CD4-positive, alpha-beta T cell treated with Interferon alpha-2 for 1 hour (primary cell): ENCODE data around the gene YEATS2.
"Not testable (repeated sequence)": the region's sequence is repeated elsewhere in the genome, so short reads cannot be mapped to it uniquely, and the experiment has no call there.

Source experiments
- DNase-seq, 2 donors: peaks; one replicate each; pipeline ENCODE4 v3.0.0-alpha.2; 2020 to 2022

The YEATS2 gene

DNA sequence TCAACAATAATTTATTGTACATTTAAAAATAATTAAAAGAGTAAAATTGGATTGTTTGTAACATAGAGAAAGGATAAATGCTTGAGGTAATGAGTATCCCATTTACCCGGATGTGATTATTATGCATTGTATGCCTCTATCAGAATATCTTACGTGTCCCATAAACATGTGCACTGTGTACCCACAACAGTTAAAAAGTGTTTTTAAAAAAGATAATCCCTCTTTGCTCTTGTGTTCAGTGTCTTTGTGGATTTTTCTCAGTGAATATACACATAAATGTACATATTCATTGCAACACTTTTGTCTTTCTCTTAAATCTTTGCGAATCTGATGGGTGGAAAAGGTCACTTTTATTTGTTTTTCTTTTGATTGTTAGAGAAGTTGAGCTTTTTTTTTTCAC lies 20.4 kb downstream of the YEATS2 start:
- DNase-seq: no peak

DNA sequence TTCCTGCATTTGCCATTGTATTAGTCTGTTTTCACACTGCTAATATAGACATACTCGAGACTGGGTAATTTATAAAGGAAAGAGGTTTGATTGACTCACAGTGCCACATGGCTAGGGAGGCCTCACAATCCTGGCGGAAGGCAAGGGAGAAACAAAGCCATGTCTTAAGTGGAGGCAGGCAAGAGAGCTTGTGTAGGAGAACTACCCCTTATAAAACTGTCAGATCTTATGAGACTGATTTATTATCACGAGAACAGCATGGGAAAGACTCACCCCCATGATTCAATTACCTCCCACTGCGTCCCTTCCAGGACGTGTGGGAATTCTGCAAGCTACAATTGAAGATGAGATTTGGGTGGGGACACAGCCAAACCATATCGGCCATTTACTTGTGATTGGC lies 27.8 kb downstream of the YEATS2 start:
- DNase-seq: no peak

DNA sequence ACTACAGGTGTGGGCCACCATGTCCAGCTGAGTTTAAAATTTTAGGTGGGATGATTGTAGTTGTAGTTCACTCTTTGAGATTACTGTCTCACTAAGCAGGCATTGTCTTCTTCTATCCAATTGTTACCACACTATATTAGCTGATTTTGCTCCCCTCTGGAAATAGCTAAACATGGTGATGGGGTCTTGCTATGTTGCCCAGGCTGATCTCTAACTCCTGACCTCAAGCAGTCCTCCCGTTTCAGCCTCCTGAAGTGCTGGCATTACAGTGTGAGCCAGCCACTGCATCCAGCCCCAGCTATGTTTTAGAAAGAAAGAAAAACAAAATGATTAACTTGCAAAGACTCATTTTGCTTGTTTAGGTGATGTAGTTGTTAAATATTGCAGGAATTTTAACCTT lies 30.6 kb downstream of the YEATS2 start:
- DNase-seq: no peak

DNA sequence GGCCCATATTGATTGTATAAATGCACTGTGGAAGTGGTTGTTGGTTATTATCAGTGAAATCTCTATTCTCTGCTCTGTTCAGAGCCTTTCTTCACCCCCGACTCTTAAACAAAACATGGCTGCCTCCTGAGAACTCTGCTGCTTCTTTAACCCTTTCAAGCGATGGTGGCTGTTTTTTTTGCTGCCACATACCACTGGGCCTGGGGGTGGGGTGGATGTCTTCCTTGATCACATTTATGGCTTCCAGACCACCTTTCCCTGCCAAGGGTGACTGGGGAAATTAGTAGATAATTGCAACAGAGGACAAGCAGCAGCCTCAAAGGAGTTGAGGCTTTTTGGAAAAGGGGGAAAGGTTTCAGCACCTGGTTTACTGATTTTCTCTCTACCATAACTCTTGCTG lies 32.8 kb downstream of the YEATS2 start:
- no peak for DNase-seq

DNA sequence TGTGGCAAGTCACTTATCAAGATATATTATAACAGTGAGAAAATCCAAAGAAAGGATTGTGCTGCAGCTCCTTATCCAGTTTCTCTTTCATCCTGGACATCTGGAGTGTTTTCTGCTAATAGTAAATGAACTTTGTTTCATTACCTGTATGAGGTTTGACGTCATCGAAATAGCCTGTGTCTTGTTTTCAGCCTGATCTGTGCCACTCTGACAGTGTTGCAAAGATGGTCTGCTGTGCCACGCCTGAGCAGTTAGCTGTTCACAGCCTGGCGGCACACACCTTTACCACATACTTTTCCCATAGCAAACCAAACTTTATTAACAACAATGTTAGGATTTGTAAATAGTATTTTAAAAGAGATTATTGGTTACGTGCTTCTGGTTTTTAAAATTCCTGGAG lies 34.0 kb downstream of the YEATS2 start:
- DNase-seq: no peak

DNA sequence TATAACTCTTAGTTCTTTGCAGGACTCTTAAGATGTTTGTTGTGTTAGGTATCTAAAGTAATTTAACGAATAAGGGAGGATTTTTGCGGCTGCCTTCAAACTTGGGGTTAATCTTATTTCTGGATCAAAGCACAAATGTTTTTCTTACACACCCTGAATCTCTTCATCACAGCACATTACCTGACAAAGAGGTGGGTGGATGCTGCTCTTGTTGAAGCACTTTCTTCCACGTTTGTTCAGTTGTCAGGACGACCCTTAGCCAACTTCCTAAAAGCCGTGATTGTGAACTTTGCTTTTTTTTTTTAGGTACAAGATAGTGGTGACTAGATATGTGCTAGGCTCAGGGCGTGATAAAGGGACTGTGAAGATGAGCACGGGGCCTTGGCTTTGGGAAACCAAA lies 36.0 kb downstream of the YEATS2 start:
- no peak for DNase-seq

DNA sequence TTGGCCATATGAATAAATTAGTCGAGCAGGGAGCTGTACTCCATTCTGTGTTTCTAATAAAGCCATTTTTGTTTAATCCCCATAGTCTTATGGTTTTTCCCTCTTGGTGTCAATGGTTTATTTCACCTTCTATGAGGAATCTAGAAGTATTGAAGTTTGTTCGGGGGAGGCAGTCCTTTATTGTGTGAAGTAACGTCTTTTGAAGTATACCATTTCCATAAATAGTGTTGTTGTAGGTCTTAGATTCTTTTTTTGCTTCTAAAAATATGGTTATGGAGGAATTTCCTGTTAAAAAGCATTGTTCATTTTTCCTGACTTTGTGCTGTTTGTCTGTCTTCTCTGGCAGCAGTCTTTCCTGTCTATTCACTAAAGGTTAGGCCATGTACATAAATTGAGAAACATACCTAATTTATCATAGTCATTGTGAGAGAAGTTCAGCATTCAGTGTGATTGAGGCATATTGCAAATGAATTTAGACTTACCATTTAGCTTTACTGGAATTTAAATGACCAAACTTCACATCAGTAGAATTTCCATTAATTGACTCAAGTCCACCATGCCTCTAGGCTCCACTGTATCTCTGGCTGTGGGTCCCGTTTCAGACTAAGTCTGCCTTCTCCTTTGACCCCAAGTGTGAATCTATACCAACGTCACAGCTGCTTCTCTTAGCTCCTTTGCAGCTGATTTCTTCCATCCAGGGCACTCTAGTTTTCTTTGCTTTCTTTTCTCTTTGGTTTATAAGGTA lies 37.3 kb downstream of the YEATS2 start:
- DNase-seq: no peak

DNA sequence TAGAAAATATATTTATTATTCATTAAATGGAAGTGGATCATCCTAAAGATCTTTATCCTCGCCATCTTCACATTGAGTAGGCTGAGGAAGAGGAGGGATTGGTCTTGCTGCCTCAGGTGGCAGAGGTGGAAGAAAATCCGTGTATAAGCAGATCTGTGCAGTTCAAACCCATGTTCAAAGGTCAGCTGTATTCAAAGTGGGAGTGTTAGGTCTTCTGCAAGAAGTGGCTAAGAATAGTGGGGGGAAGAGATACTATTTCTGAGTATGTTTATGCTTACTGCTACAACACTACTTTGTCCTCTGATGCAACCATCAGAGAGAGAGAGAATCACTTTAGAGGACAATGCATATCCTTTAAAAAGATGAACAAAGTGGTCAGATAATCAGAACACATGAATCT lies 39.5 kb downstream of the YEATS2 start:
- DNase-seq: no peak

DNA sequence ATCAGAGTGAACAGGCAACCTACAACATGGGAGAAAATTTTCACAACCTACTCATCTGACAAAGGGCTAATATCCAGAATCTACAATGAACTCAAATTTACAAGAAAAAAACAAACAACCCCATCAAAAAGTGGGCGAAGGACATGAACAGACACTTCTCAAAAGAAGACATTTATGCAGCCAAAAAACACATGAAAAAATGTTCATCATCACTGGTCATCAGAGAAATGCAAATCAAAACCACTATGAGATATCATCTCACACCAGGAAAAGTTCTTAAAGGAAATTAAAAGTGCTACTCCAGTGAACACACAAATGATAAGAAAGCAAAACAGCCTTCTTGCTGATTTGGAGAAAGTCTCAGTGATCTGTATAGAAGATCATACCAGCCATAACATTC lies 42.6 kb downstream of the YEATS2 start:
- not testable (repeated sequence) for DNase-seq

DNA sequence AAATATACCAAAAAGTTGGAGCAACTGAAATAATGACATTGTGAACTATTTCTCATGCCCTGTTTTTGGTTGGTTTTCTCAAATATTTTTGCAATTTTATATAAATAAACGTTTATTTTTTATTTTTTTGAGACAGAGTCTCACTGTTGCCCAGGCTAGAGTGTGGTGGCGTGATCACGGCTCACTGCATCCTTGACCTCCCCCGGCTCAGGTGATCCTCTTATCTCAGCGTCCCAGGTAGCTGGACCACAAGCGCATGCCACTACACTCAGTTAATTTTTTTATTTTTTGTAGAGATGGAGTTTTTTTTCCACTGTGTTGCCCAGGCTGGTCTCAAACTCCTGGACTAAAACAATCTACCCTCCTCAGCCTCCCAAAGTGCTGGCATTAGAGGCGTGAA lies 45.6 kb downstream of the YEATS2 start:
- no peak for DNase-seq

DNA sequence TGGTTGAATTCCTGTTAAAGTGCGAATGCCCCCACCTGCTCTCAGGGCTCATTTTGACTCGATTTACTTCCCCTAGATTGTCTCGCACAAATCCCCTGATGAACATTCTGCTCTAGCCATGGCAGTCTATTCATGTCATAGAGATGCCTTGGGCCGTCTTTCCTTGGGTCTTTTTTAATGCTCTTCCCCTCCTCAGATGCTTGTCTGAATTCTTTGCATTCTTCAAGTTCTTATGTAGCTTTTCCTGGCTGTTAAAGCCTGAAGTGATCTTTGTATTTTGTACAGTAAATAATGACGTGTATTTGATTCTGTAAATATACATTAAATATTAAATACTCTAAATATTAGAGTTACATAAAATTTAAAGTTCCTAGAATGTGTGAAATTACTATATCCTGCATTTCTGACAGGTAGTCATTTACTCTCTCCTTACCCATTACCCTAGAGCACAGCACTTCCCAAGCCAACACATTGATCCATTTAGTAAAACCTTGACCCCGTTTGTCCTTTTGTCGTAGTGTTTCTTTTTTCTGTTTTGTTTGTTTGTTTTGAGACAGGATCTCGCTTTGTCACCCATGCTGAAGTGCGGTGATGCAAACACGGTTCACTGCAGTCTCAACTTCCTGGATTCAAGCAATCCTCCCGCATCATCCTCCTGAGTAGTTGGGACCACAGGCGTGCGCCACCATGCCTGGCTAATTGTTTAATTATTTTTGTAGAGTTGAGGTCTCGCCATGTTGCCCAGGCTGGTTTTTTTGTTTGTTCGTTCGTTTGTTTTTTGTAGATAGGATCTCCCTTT lies 47.9 kb downstream of the YEATS2 start:
- DNase-seq: no peak

DNA sequence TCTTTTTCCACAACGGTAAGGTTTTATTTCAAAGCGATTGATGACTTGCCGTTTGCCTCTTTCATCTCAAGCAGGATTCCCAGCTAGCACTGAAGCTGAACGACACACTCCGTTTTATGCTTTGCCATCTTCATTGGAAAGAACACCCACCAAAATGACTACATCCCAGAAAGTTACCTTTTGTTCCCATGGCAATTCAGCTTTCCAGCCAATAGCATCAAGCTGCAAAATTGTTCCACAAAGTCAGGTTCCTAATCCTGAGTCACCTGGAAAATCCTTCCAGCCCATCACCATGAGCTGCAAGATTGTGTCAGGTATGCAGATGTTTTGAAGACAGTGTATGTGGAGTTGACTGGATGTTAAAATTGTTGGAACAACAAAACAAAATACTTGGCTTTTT lies 56.5 kb downstream of the YEATS2 start:
- no peak for DNase-seq

DNA sequence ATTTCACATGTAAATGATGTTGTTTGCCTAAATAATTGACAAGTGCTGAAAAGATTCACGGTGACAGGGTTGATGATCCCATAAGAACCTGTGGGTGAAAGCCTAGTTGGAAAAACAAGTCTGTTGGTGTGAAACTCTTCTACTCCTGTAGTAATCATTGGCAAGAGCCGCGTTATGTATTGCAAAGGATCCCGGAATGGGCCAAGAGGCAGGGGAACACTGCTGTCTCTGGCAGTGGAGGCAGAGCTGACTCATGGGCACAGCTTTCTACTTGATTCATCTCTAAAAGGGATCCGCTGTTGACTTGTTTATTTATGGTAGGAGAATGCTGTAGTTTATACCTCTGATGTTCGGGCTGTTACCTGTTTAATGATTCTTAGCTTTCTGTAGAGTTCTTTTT lies 64.7 kb downstream of the YEATS2 start:
- no peak for DNase-seq

DNA sequence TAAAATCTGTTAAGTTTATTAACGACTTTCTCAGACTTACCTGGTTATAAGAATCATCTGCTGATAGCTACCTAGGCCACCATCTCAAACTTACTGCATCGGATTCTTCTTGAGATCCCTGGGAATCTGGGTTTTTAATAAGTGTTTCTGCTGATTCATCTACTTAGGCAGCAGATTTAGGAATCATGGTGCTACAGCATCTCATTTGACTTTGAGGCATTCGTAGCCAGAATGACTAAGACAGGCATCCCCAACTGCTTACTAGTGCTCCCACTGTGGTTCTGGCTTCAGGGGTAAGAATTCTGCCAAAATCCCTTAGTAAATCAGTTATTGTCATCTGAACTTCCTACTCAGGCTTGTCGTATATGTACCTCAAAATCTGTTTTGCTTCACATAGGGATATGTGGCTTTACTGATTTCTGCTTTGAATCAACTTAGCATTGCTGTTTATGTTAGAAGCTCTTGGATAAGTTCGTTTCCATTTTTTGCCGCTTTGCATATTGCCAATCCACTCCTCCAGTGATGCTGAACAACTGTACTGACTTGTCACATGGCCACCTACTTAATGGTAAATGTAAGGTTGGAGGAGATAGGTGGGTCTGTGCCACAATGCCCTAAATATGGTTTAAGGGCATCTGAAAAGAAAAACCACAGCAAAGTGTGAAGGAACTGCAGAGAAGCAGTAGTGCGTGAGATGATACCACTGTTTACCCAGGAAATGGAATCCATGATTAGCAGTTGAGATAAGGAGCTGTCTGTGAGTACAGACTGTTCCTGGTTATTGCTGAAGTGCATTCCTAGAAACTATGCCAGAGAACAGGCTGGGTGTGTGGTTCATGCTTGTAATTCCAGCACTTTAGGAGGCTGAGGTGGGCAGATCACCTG lies 67.5 kb downstream of the YEATS2 start:
- no peak for DNase-seq

DNA sequence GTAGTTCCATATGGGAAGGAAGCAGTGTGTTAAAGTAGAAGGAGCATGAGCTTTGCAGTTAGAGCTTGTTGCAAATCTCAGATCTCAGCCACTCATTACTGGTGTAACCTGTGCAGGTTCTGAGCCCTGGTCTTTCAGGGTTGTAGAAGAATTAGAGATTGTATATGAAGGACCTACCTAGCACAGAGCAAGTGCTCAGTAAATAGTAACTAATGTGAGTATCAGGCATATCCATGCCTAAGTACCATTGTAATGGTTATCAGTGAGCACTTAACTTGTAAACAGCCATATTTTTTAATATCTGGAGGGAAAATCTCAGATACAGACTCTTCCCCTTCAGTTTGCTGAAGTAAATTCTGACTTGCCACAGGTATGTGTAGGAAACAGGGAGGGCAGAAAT lies 68.5 kb downstream of the YEATS2 start:
- no peak for DNase-seq

DNA sequence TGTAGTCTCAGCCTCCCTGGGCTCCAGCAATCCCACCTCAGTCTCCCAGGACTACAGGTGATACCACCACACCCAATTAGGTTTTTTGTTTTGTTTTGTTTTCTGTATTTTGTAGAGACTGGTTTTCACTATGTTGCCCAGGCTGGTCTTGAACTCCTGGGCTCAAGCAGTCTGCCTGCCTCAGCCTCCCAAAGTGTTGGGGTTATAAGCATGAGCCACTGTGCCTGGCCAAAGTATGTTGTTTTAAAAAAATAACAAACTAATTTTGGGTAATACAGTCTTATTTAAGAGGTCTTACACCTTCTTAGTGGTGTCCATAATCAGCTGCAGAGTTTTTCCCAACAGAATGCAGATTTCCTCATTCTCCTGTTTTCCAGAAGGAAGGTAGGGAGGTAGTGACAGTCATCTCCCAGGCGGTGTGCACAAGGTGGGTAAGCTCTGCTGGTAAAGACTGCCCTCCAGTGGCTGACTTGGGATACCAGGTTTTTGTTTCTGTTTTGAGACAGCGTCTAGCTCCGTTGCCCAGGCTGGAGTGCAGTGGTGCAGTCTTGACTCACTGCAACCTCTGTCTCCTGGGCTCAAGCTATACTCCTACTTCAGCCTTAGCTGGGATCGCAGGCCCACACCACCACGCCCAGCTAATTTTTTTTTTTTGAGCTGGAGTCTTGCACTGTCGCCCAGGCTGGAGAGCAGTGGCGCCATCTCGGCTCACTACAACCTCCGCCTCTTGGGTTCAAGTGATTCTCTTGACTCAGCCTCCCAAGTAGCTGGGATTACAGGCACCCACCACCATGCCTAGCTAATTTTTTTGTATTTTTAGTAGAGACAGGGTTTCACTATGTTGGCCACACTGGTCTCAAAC lies 69.4 kb downstream of the YEATS2 start:
- peak; percentile 66 to 80 for DNase-seq

DNA sequence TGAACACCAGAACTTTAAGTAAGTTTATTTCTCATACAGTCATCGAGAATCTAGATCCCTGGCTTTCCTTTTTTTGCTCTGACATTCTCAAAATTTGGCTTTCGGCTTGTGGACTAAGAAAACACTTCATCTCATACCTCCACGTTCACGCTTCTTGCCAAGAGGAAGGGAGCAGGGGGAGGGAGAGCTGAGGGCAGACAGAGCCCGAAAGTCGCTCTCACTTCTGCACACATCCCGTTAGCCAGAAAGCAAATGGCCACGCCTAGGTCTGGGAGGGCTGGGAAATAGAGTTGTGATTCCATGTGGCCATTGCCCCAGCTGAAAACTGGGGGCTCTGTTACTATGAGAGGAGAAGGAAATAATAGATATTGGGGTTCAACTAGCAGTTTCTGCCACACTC lies 70.5 kb downstream of the YEATS2 start:
- no peak for DNase-seq

DNA sequence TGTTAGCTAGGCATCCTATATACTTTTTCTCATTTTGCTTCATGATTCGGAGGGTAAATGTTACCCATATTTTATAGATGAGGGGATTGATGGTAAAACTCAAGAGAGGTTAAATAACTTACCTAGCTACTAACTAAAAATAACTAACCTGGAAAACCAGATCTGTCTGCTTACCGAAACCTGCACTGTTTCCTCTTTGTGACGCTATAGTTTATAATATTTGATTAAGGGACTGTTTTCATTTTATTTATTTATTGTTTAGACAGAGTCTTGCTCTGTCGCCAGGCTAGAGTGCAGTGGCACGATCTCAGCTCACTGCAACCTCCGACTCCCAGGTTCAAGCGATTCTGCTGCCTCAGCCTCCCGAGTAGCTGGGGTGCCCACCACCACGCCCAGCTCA lies 71.9 kb downstream of the YEATS2 start:
- no peak for DNase-seq

DNA sequence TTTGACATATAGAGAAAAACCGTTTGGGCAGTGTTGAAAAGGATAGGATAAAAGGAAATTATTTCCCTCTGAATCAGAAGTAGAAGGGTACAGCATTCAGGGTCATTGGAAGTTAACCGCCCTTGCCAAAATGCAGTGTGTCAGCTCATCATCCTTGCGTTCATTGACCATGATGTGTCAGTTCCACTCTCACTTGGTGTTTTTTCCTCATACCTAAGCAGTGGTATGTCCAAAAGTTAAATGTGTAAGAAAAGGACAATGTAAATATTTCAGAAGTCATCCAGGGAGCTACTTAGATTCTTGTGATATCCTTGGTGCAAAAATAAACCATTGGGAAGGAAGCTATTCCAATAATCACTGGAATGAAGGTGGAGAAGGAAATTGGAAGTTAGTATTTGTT lies 77.0 kb downstream of the YEATS2 start:
- no peak for DNase-seq

DNA sequence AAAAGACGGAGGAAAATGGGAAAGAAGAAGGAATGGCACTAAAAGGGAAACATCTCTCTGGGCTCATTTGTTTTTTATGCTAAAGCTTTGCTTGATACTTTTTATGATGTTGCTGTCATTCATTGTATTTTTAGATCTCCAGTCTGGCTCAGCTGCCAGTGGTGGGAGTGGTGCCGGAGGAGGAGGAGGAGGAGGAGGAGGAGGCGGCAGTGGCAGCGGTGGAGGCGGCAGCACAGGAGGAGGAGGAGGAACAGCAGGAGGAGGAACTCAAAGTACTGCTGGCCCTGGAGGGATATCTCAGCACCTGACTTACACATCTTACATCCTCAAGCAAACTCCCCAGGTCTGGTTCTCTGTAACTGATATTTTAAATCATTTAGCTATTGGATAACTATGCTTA lies 78.2 kb downstream of the YEATS2 start:
- DNase-seq: no peak

DNA sequence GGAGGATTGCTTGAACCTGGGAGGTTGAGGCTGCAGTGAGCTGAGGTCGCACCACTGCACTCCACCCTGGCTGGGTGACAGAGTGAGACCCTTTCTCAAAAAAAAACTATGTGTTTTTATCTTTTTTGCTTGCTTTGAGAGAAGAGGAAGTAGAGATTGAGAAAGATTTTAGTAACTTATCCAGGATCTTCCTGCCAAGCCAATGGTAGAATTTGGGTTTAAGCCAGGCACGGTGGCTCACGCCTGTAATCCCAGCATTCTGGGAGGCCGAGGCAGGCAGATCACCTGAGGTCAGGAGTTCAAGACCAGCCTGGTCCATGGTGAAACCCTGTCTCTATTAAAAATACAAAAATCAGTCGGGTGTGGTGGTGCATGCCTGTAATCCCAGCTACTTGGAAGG lies 78.9 kb downstream of the YEATS2 start:
- not testable (repeated sequence) for DNase-seq

DNA sequence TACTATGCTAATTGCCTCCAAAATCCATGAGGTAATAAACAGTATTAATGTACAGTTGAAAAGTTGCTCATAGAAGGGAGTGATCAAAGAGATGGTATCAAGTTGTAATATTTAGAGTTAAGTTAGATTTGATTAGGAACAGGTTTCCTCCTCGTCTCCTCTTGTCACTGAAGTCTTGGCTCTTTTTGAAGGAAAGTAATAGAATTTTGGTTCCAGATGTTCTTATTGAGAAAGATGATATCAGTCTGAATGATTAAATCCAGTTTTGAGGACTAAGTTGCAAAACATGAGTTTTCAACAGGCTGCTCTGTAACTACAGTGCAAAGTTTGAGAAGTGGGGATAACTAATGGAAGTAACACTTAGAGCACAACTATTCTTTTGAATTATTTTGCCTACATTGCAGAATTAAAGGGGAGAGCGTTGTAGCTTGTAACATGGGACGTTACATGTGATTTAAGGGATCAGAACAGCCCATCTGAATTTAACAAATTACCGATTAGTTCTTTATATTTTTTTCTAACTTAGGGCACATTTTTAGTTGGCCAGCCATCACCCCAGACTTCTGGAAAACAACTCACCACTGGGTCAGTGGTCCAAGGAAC lies 79.5 kb downstream of the YEATS2 start:
- no peak for DNase-seq
